H1 (cell line): Measurements from ENCODE around the gene NFE2L2. TPM values are rescaled to one million over a fixed set of nuclear protein-coding genes. Genes with fewer than 3 reads are reported as not detected.

Source experiments
- CTCF ChIA-PET: fragments of 300-600 bp; sonication (Branson Sonifier 250); formaldehyde crosslinking; loops from one replicate; lab custom pipeline; 2021; ENCODE audit not compliant: partially characterized antibody; lab: Charles Lee
- POLR2A ChIA-PET: fragments of 300-600 bp; sonication (Branson Sonifier 250); formaldehyde crosslinking; loops from one replicate; lab custom pipeline; 2021; ENCODE audit warnings: inconsistent platforms; ENCODE audit not compliant: partially characterized antibody; lab: Charles Lee
- DNase-seq, 2 experiments: peaks; one replicate each; pipeline versions ENCODE4 v3.0.0 to v3.0.0-alpha.2; 2010 to 2022; ENCODE audit warnings: low spot score in 2 of 2, low read depth in 1 of 2, mixed read lengths in 1 of 2
- FAIRE-seq: peaks from 2 replicates; lab custom pipeline; 2011; peaks lifted over from hg19 to GRCh38; lab: Jason Lieb, UNC
- H2AFZ ChIP-seq: 2 replicates; pipeline ENCODE4 v1.8.1; 2012; ENCODE audit warnings: low read length, inconsistent platforms
- H2AK5ac ChIP-seq: 2 replicates; pipeline ENCODE4 v1.6.1; 2013; ENCODE audit warnings: low read depth, low read length
- H2BK120ac ChIP-seq: replicated peaks from 2 replicates; pipeline ENCODE3; 2013; ENCODE audit warnings: low read depth, low read length, inconsistent platforms
- H2BK12ac ChIP-seq: 2 replicates; pipeline ENCODE4 v1.6.1; 2013; ENCODE audit warnings: low read depth, low read length
- H2BK15ac ChIP-seq: 2 replicates; pipeline ENCODE4 v1.6.1; 2013; ENCODE audit warnings: low read length
- H2BK20ac ChIP-seq: 2 replicates; pipeline ENCODE4 v1.6.1; 2013; ENCODE audit warnings: low read length
- H2BK5ac ChIP-seq: 2 replicates; pipeline ENCODE4 v1.6.1; 2013; ENCODE audit warnings: low read depth, low read length
- H3K14ac ChIP-seq: 2 replicates; pipeline ENCODE4 v1.6.1; 2013; ENCODE audit warnings: inconsistent platforms; ENCODE audit not compliant: insufficient read length
- H3K18ac ChIP-seq: 2 replicates; pipeline ENCODE4 v1.6.1; 2013; ENCODE audit warnings: low read length; ENCODE audit errors: extremely low read depth
- H3K23ac ChIP-seq: 2 replicates; pipeline ENCODE4 v1.6.1; 2013; ENCODE audit warnings: inconsistent platforms; ENCODE audit not compliant: insufficient read length
- H3K23me2 ChIP-seq: 2 replicates; pipeline ENCODE4 v1.6.1; 2013; ENCODE audit warnings: low read depth, low read length
- H3K27ac ChIP-seq: 2 replicates; pipeline ENCODE4 v1.6.1; 2011; ENCODE audit warnings: low read depth, low read length, inconsistent platforms
- H3K27me3 ChIP-seq, 4 experiments: replicated peaks in 1 of 4; 1 replicate in 1 of 4; 2 replicates in 3 of 4; pipeline versions ENCODE4 v1.6.1 to v1.8.1; 2011 to 2013; ENCODE audit warnings: low read length in 3 of 4, mild to moderate bottlenecking in 3 of 4, inconsistent platforms in 2 of 4, mixed read lengths in 2 of 4, moderate library complexity in 1 of 4; ENCODE audit not compliant: control insufficient read depth in 3 of 4, insufficient read depth in 3 of 4; ENCODE audit errors: extremely low read depth in 1 of 4
- H3K36me3 ChIP-seq, 4 experiments: 2 replicates each; pipeline versions ENCODE4 v1.6.1 to v1.8.1; 2011 to 2013; ENCODE audit warnings: mild to moderate bottlenecking in 4 of 4, low read length in 3 of 4, moderate library complexity in 2 of 4, control low read depth in 1 of 4, inconsistent platforms in 1 of 4; ENCODE audit not compliant: insufficient read depth in 4 of 4, control insufficient read depth in 2 of 4
- H3K4ac ChIP-seq: replicated peaks from 2 replicates; pipeline ENCODE3; 2013; ENCODE audit warnings: low read length, low read depth, mixed read lengths, inconsistent platforms; ENCODE audit not compliant: insufficient read length
- H3K4me1 ChIP-seq, 4 experiments: replicated peaks in 1 of 4; 1 replicate in 1 of 4; 2 replicates in 3 of 4; pipeline versions ENCODE4 v1.6.1 to v1.8.1; 2011 to 2013; ENCODE audit warnings: low read length in 3 of 4, inconsistent platforms in 2 of 4, mixed read lengths in 1 of 4; ENCODE audit not compliant: insufficient read depth in 4 of 4, control insufficient read depth in 3 of 4
- H3K4me2 ChIP-seq, 2 experiments: 2 replicates each; pipeline versions ENCODE4 v1.6.1 to v1.8.1; 2011 to 2013; ENCODE audit warnings: low read depth in 2 of 2, low read length in 2 of 2, control low read depth in 1 of 2, inconsistent platforms in 1 of 2, mild to moderate bottlenecking in 1 of 2; ENCODE audit not compliant: insufficient read depth in 1 of 2
- H3K4me3 ChIP-seq, 4 experiments: fragments of 200-600, 300-600 bp in 1 of 4; sonication (generic), shearing (Covaris generic), sonication (Bioruptor Twin) in 1 of 4; 2 replicates each; pipeline versions ENCODE4 v1.5.1 to v1.8.1; 2011 to 2016; ENCODE audit warnings: low read length in 4 of 4, low read depth in 3 of 4, control low read depth in 2 of 4, inconsistent platforms in 2 of 4, mild to moderate bottlenecking in 2 of 4, mixed read lengths in 1 of 4, moderate library complexity in 1 of 4; ENCODE audit not compliant: insufficient read depth in 2 of 4; ENCODE audit errors: extremely low read depth in 1 of 4
- H3K56ac ChIP-seq: replicated peaks from 2 replicates; pipeline ENCODE3; 2013; ENCODE audit warnings: low read depth, mild to moderate bottlenecking, mixed read lengths, low read length, inconsistent platforms; ENCODE audit not compliant: insufficient read length
- H3K79me1 ChIP-seq: 2 replicates; pipeline ENCODE4 v1.6.1; 2013; ENCODE audit warnings: low read depth, low read length, control low read depth
- H3K79me2 ChIP-seq, 2 experiments: 2 replicates each; pipeline versions ENCODE4 v1.6.1 to v1.8.1; 2012 to 2013; ENCODE audit warnings: low read length in 2 of 2, mild to moderate bottlenecking in 2 of 2, inconsistent platforms in 1 of 2; ENCODE audit not compliant: insufficient read depth in 2 of 2, control insufficient read depth in 1 of 2
- H3K9ac ChIP-seq, 4 experiments: replicated peaks in 1 of 4; 1 replicate in 1 of 4; 2 replicates in 3 of 4; pipeline versions ENCODE4 v1.6.1 to v1.8.1; 2011 to 2013; ENCODE audit warnings: low read depth in 3 of 4, low read length in 3 of 4, control low read depth in 2 of 4, mild to moderate bottlenecking in 2 of 4, moderate library complexity in 2 of 4, inconsistent platforms in 1 of 4; ENCODE audit errors: extremely low read depth in 1 of 4
- H3K9me3 ChIP-seq, 2 experiments: 2 replicates each; pipeline versions ENCODE4 v1.6.1 to v1.8.1; 2012 to 2013; ENCODE audit warnings: mild to moderate bottlenecking in 2 of 2, moderate library complexity in 2 of 2, control low read depth in 1 of 2, inconsistent platforms in 1 of 2, low read depth in 1 of 2, low read length in 1 of 2, mixed read lengths in 1 of 2; ENCODE audit not compliant: insufficient read depth in 2 of 2
- H4K20me1 ChIP-seq, 2 experiments: replicated peaks in 1 of 2; 2 replicates each; pipeline versions ENCODE3 to v1.8.1; 2011 to 2013; ENCODE audit warnings: inconsistent platforms in 2 of 2, low read length in 2 of 2, mild to moderate bottlenecking in 1 of 2; ENCODE audit not compliant: insufficient read depth in 2 of 2, control insufficient read depth in 1 of 2
- H4K5ac ChIP-seq: 2 replicates; pipeline ENCODE4 v1.6.1; 2013; ENCODE audit warnings: low read length, low read depth, mixed read lengths, inconsistent platforms; ENCODE audit not compliant: insufficient read length
- H4K8ac ChIP-seq: 2 replicates; pipeline ENCODE4 v1.8.0; 2013; ENCODE audit warnings: mild to moderate bottlenecking, moderate library complexity, low read length, inconsistent platforms; ENCODE audit not compliant: insufficient read depth; ENCODE audit errors: extremely low read depth
- H4K91ac ChIP-seq: replicated peaks from 2 replicates; pipeline ENCODE3; 2013; ENCODE audit warnings: low read length, mixed read lengths, inconsistent platforms; ENCODE audit not compliant: insufficient read length
- CHD1 ChIP-seq: IDR thresholded peaks from 2 replicates; pipeline ENCODE4 v1.6.1; 2012; ENCODE audit warnings: low read depth, low read length, improper control_type of control experiment
- CREB1 ChIP-seq: IDR thresholded peaks from 2 replicates; pipeline ENCODE4 v1.6.1; 2012; ENCODE audit warnings: inconsistent platforms
- EP300 ChIP-seq, 2 experiments: IDR thresholded peaks; 1 replicate in 1 of 2; 2 replicates in 1 of 2; pipeline ENCODE4 v1.6.1; 2011 to 2012; ENCODE audit warnings: low read depth in 2 of 2, low read length in 2 of 2, mild to moderate bottlenecking in 2 of 2, borderline replicate concordance in 1 of 2, inconsistent platforms in 1 of 2, moderate library complexity in 1 of 2
- EZH2 ChIP-seq: fragments of 200-600 bp; sonication (generic); IDR thresholded peaks from 2 replicates; pipeline ENCODE4 v1.7.1; 2012; ENCODE audit warnings: low read depth, mild to moderate bottlenecking, moderate library complexity, low read length, inconsistent platforms; ENCODE audit not compliant: severe bottlenecking
- GABPA ChIP-seq: IDR thresholded peaks from 2 replicates; pipeline ENCODE4 v1.6.1; 2011; ENCODE audit warnings: mild to moderate bottlenecking, low read length, moderate library complexity, borderline replicate concordance; ENCODE audit not compliant: insufficient read depth
- GTF2F1 ChIP-seq: IDR thresholded peaks from 2 replicates; pipeline ENCODE4 v1.6.1; 2012; ENCODE audit warnings: low read depth, low read length, improper control_type of control experiment, borderline replicate concordance
- KDM5A ChIP-seq: fragments of 200-600 bp; IDR thresholded peaks from 2 replicates; pipeline ENCODE4 v1.7.1; 2012; ENCODE audit warnings: mild to moderate bottlenecking, low read length, inconsistent platforms, mixed read lengths
- POU5F1 ChIP-seq: IDR thresholded peaks from 2 replicates; pipeline ENCODE4 v1.6.1; 2011; ENCODE audit warnings: low read depth, mild to moderate bottlenecking, low read length, moderate library complexity
- RNF2 ChIP-seq: fragments of 200-900, 300-1000 bp; sonication (generic); IDR thresholded peaks from 2 replicates; pipeline ENCODE4 v1.7.1; 2016; ENCODE audit warnings: borderline replicate concordance, low read depth, mild to moderate bottlenecking, antibody characterized with exemption, low read length; ENCODE audit not compliant: poor library complexity, severe bottlenecking; ENCODE audit errors: missing control alignments
- SIN3A ChIP-seq, 2 experiments: IDR thresholded peaks in 1 of 2; conservative IDR thresholded peaks in 1 of 2; 2 replicates each; pipeline ENCODE4 v1.6.1; 2011 to 2012; ENCODE audit warnings: low read length in 2 of 2, improper control_type of control experiment in 1 of 2, low read depth in 1 of 2, mild to moderate bottlenecking in 1 of 2
- SP1 ChIP-seq: IDR thresholded peaks from 2 replicates; pipeline ENCODE4 v1.6.1; 2011; ENCODE audit warnings: low read depth, low read length
- TAF1 ChIP-seq: IDR thresholded peaks from 2 replicates; pipeline ENCODE4 v1.6.1; 2011; ENCODE audit warnings: mild to moderate bottlenecking, low read depth, low read length
- WGBS, 2 experiments: shearing (Covaris generic) in 1 of 2; methylation state at CpG; one replicate each; pipeline versions ENCODE4 v1.1.6 to v1.1.7; 2013 to 2015; ENCODE audit warnings: low lambda C conversion rate in 2 of 2, mixed read lengths in 2 of 2, inconsistent platforms in 1 of 2, low coverage in 1 of 2, missing lambda C conversion rate in 1 of 2; ENCODE audit not compliant: insufficient replicate concordance in 2 of 2, insufficient coverage in 1 of 2, insufficient read length in 1 of 2; ENCODE audit errors: extremely low coverage in 1 of 2, missing lambda C conversion rate in 1 of 2; 5-methylcytosine and 5-hydroxymethylcytosine counted together
- polyA plus RNA-seq, 7 experiments: library from polyadenylated mRNA; depleted of rRNA in 3 of 7; stranded (reverse) in 5 of 7; unstranded in 2 of 7; fragments of >200 nt in 5 of 7; fragments of 200-250 nt in 2 of 7; gene quantifications; 1 replicate in 5 of 7; 2 replicates in 1 of 7; 4 replicates in 1 of 7; pipeline versions ENCODE4 v1.2.1 to v1.2.3, GENCODE V29; 2011 to 2013; ENCODE audit warnings: missing spikeins in 2 of 7, mixed read lengths in 2 of 7
- total RNA-seq: library from RNA; stranded (reverse); fragmentation: NEBNext Ultra II Directional; extraction: Animal tissue kit (Norgen Biotek cat#: 25700); gene quantifications from 2 replicates; pipeline ENCODE4 v1.2.1, GENCODE V29; 2021

The NFE2L2 gene
- total and polyA plus RNA-seq, 2 of the 8 experiments (the other 6 are each of a cell fraction or from before 2014, with no cell fraction given): 33.2 to 34.5 TPM

DNA sequence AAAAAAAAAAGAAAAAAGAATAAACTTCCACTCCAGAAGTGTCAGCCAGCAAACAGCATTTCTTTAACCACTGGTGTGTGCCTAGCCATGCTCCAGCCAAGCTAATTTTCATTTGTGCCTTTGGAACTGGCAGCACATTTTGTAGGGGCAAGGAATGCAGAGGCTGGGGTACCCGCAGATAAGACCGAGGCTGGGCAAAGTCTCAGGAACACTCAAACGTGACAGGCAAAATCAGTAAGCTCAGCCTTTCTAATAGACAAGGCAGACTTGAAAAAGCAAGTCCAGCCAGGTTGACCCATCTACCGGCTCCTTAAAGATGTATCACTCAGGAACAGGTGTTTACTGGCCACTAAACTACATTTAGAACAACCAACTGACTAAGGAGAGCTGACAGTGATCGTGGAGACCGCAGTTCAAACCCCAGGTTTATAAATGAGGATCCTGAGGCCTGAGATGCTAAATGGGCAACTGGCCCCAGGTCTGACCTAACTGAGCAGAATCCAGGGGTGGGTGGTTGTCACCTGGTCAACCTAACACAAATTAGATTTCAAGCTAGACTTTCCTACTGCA lies 16.7 kb downstream of the NFE2L2 start:
- DNase-seq (no peak), FAIRE-seq (no peak)
- Histone ChIP-seq H3K27me3 (no peaks in the 10 kb centered on the region), H4K20me1 (peaks cover 5 to 12% of the 10 kb centered on the region in 2 experiments), H2AK5ac (no peak overlapping the region), H3K79me2 (peaks cover 7 to 90% of the 10 kb centered on the region in 2 experiments), H3K36me3 (no peaks in the 10 kb centered on the region), H3K9ac (no peak overlapping the region), H2BK20ac (0 out of 2 replicates have a peak overlapping the region, but pooled peaks have one; percentile 18), H3K56ac (no peak overlapping the region), H3K27ac (no peak overlapping the region), H3K4me2 (no peak overlapping the region), H3K4ac (no peak overlapping the region), H3K9me3 (no peaks in the 10 kb centered on the region), H3K4me1 (peaks cover 2 to 9% (median 5%) of the 10 kb centered on the region in 4 experiments; a peak in 5 of 7 replicates), H3K23me2 (0 out of 2 replicates have a peak, but pooled peaks cover 1% of the 10 kb centered on the region), H2BK120ac (no peak overlapping the region), H3K18ac (no peak overlapping the region), H2AFZ (no peak overlapping the region), H3K14ac (no peak overlapping the region), H2BK5ac (no peak overlapping the region), H4K5ac (no peak overlapping the region), H2BK15ac (no peak overlapping the region), H3K23ac (no peak overlapping the region), H4K91ac (no peak overlapping the region), H3K4me3 (no peak overlapping the region), H3K79me1 (peaks cover 15% of the 10 kb centered on the region), H2BK12ac (no peak overlapping the region), H4K8ac (no peak overlapping the region)
- CTCF ChIA-PET: interaction anchor here (0.7 to 1.3 kb wide), 5 partner anchors 16 to 511 kb away, joined by 3 to 5 read pairs (median 4); no protein-coding TSS in a partner anchor
- POLR2A ChIA-PET: interaction anchor here (0.9 to 10.4 kb wide), 7 partner anchors 9 to 36 kb away, joined by 3 to 74 read pairs (median 4); partner anchors contain the start of genes HNRNPA3 and NFE2L2
- 94% methylated on average over 6 of the region's 6 CpGs; no CpG with 5 or more reads in 1 of the 2 experiments for WGBS, 2 experiments
- TF ChIP-seq TAF1 (no peak), GABPA (no peak), CHD1 (no peak), SIN3A (conservative IDR thresholded peaks at IDR 0.05 in 1 of 2, IDR thresholded peaks at IDR 0.05 in 1 of 2; ENCODE audit: low read depth in 1 of 2, low read length in 2 of 2) (no peak), KDM5A (no peak), POU5F1 (no peak), SP1 (no peak), CREB1 (no peak), EZH2 (no peak), RNF2 (no peak), GTF2F1 (no peak), EP300 (IDR thresholded peaks at IDR 0.05; ENCODE audit: borderline replicate concordance in 1 of 2, low read depth in 2 of 2, low read length in 2 of 2) (no peak)
